GM12873 (cell line): ENCODE data around the gene ENOX2.

ENCODE experiments used
- CTCF ChIP-seq: IDR thresholded peaks from 2 replicates; pipeline ENCODE4 v1.5.1; 2012; ENCODE audit warnings: low read depth, mild to moderate bottlenecking, moderate library complexity, low read length, control low read depth; ENCODE audit not compliant: insufficient read depth; ENCODE audit errors: missing control alignments

ENOX2 gene

GRCh38 chrX:130805903-130806302, 97.1 kb downstream of the ENOX2 start:
- TF ChIP-seq CTCF: no peak

GRCh38 chrX:130803537-130803936, 99.5 kb downstream of the ENOX2 start:
- TF ChIP-seq CTCF: no peak

GRCh38 chrX:130801901-130802300, 101.1 kb downstream of the ENOX2 start:
- no peak for TF ChIP-seq CTCF

GRCh38 chrX:130799393-130799792, 103.6 kb downstream of the ENOX2 start:
- no peak for TF ChIP-seq CTCF

GRCh38 chrX:130793975-130794374, 109.0 kb downstream of the ENOX2 start:
- no peak for TF ChIP-seq CTCF

GRCh38 chrX:130789793-130790192, 113.2 kb downstream of the ENOX2 start:
- TF ChIP-seq CTCF: no peak

GRCh38 chrX:130788786-130789581, 114.0 kb downstream of the ENOX2 start:
- no peak for TF ChIP-seq CTCF
